B cell (primary cell): ENCODE measurements around the gene RNF157. TPM values are rescaled to one million over a fixed set of nuclear protein-coding genes. Genes with fewer than 3 reads are reported as not detected.

ENCODE experiments used
- ATAC-seq: fragments of 200-7000 bp; cut with Tn5 transposase; one replicate; pipeline ENCODE4 v1.10.0; 2021; ENCODE audit warnings: low read depth, mild to moderate bottlenecking, moderate number of reproducible peaks, moderate library complexity
- CTCF ChIA-PET: fragments of 350-600 bp; sonication (Branson Sonifier 250); formaldehyde crosslinking; loops from one replicate; lab custom pipeline; 2021; ENCODE audit warnings: antibody characterized with exemption, inconsistent platforms; lab: Charles Lee
- POLR2A ChIA-PET: fragments of 350-600 bp; sonication (Branson Sonifier 250); formaldehyde crosslinking; loops from one replicate; lab custom pipeline; 2021; ENCODE audit warnings: antibody characterized with exemption; lab: Charles Lee
- DNase-seq: peaks from one replicate; pipeline ENCODE4 v3.0.0; 2013
- H2AFZ ChIP-seq: 2 replicates; pipeline ENCODE4 v1.6.1; 2012; ENCODE audit warnings: mild to moderate bottlenecking, low read depth, low read length; ENCODE audit not compliant: insufficient read depth, poor library complexity, severe bottlenecking
- H3K27ac ChIP-seq, 2 donors: 1 replicate in 1 of 2; 2 replicates in 1 of 2; pipeline ENCODE4 v1.5.1; 2012 to 2013; ENCODE audit warnings: low read length in 2 of 2, mild to moderate bottlenecking in 2 of 2, moderate library complexity in 1 of 2
- H3K27me3 ChIP-seq, 4 experiments: fragments of 200-600 bp in 1 of 4; sonication (generic) in 1 of 4; replicated peaks in 1 of 4; 1 replicate in 2 of 4; 2 replicates in 2 of 4; pipeline versions ENCODE4 v1.6.1 to v1.7.0; 2013 to 2016; ENCODE audit warnings: low read length in 3 of 4, mild to moderate bottlenecking in 2 of 4, mixed read lengths in 1 of 4, moderate library complexity in 1 of 4; ENCODE audit not compliant: insufficient read depth in 4 of 4, control insufficient read depth in 3 of 4; ENCODE audit errors: control extremely low read depth in 1 of 4
- H3K36me3 ChIP-seq, 2 experiments: replicated peaks in 1 of 2; 1 replicate in 1 of 2; 2 replicates in 1 of 2; pipeline versions ENCODE4 v1.6.1 to v1.7.1; 2013; ENCODE audit warnings: low read length in 1 of 2; ENCODE audit not compliant: insufficient read depth in 2 of 2, control insufficient read depth in 1 of 2; ENCODE audit errors: control extremely low read depth in 1 of 2, extremely low read depth in 1 of 2
- H3K4me1 ChIP-seq, 2 donors: fragments of 200-600 bp in 1 of 2; sonication (generic) in 1 of 2; 1 replicate in 1 of 2; 2 replicates in 1 of 2; pipeline versions ENCODE4 v1.5.1 to v1.6.1; 2013 to 2017; ENCODE audit warnings: low read length in 2 of 2; ENCODE audit not compliant: control insufficient read depth in 2 of 2, insufficient read depth in 2 of 2
- H3K4me2 ChIP-seq: replicated peaks from 2 replicates; pipeline ENCODE3; 2012; ENCODE audit warnings: mild to moderate bottlenecking, low read depth, low read length; ENCODE audit not compliant: poor library complexity, severe bottlenecking
- H3K4me3 ChIP-seq, 5 experiments: fragments of 200-600 bp in 1 of 5; sonication (generic) in 1 of 5; 1 replicate in 3 of 5; 2 replicates in 2 of 5; pipeline versions ENCODE4 v1.5.1 to v1.7.0; 2011 to 2016; ENCODE audit warnings: low read length in 4 of 5, mild to moderate bottlenecking in 4 of 5, low read depth in 2 of 5, control low read depth in 1 of 5, moderate library complexity in 1 of 5; ENCODE audit not compliant: insufficient read depth in 1 of 5; ENCODE audit errors: control extremely low read depth in 1 of 5, extremely low read depth in 1 of 5
- H3K79me2 ChIP-seq: fragments of 200-600 bp; sonication (generic); one replicate; pipeline ENCODE4 v1.6.0; 2016; ENCODE audit warnings: low read length; ENCODE audit not compliant: control insufficient read depth, insufficient read depth
- H3K9ac ChIP-seq: fragments of 200-600 bp; sonication (generic); 2 replicates; pipeline ENCODE4 v1.6.1; 2017; ENCODE audit warnings: mild to moderate bottlenecking, low read length, moderate library complexity
- H3K9me3 ChIP-seq, 3 donors: one replicate each; pipeline versions ENCODE4 v1.6.1 to v1.7.1; 2013; ENCODE audit warnings: low read length in 2 of 3; ENCODE audit not compliant: control insufficient read depth in 2 of 3, insufficient read depth in 1 of 3; ENCODE audit errors: control extremely low read depth in 1 of 3
- H4K20me1 ChIP-seq: 2 replicates; pipeline ENCODE4 v1.6.0; 2012; ENCODE audit warnings: mild to moderate bottlenecking, low read length; ENCODE audit not compliant: insufficient read depth, control insufficient read depth, poor library complexity, severe bottlenecking
- H3K27ac Mint-ChIP-seq: one replicate; pipeline ENCODE4 v1.8.0; 2021; ENCODE audit warnings: mixed read lengths
- H3K27me3 Mint-ChIP-seq: one replicate; pipeline ENCODE4 v1.8.0; 2021; ENCODE audit warnings: mixed read lengths
- H3K4me1 Mint-ChIP-seq: one replicate; pipeline ENCODE4 v1.8.0; 2021; ENCODE audit warnings: mixed read lengths
- H3K4me3 Mint-ChIP-seq: one replicate; pipeline ENCODE4 v1.8.0; 2021; ENCODE audit warnings: mixed read lengths
- H3K9me3 Mint-ChIP-seq: one replicate; pipeline ENCODE4 v1.8.0; 2022; ENCODE audit warnings: mixed read lengths; ENCODE audit not compliant: insufficient read depth
- CTCF ChIP-seq: fragments of 200-600 bp; IDR thresholded peaks from one replicate; pipeline ENCODE4 v1.8.0; 2022; ENCODE audit warnings: antibody characterized with exemption, mild to moderate bottlenecking
- EZH2 ChIP-seq: IDR thresholded peaks from 2 replicates; pipeline ENCODE4 v1.6.1; 2012; ENCODE audit warnings: borderline replicate concordance, low read depth, mild to moderate bottlenecking, moderate library complexity, low read length; ENCODE audit not compliant: insufficient read depth, poor library complexity, severe bottlenecking
- WGBS: methylation state at CpG from one replicate; pipeline ENCODE4 v1.1.5; 2013; ENCODE audit warnings: missing lambda C conversion rate; ENCODE audit not compliant: insufficient coverage; 5-methylcytosine and 5-hydroxymethylcytosine counted together
- intact Hi-C: fragments of 100-400 bp; cut with micrococcal nuclease; formaldehyde crosslinking; loops from one replicate; pipeline ENCODE4 v1.10.0; 2022
- polyA plus RNA-seq: library from polyadenylated mRNA; depleted of rRNA; stranded (reverse); fragments of >200 nt; gene quantifications from 2 replicates; pipeline ENCODE4 v1.2.3, GENCODE V29; 2012
- total RNA-seq, 2 donors: library from RNA; stranded (reverse); fragments of 120-200 nt in 1 of 2; gene quantifications; 1 replicate in 1 of 2; 2 replicates in 1 of 2; pipeline versions ENCODE4 v1.2.3 to v1.2.4, GENCODE V29; 2013 to 2022

The RNF157 gene
- total and polyA plus RNA-seq, 2 donors (not counting 1 experiment from before 2014, with no cell fraction given) = 0.54 to 1.2 TPM

- intact Hi-C loops = no loop called here
- 92% methylated on average over 34 of the region's 34 CpGs for WGBS
- no peaks in the 10 kb centered on the region for H3K36me3 ChIP-seq
- H3K9me3 Mint-ChIP-seq = no peaks in the 10 kb centered on the region
- no peaks in the 10 kb centered on the region for H3K27me3 Mint-ChIP-seq
- H3K9me3 ChIP-seq = no peaks in the 10 kb centered on the region
- peaks cover 10% of the 10 kb centered on the region for H3K4me1 Mint-ChIP-seq
- H4K20me1 ChIP-seq = no peaks in the 10 kb centered on the region
- TF ChIP-seq EZH2 (no peak), CTCF (no peak)
- no peak overlapping the region for H3K4me3 Mint-ChIP-seq
- peaks cover 2 to 7% of the 10 kb centered on the region in 2 donors for H3K4me1 ChIP-seq
- ATAC-seq = no peak
- H3K79me2 ChIP-seq = no peaks in the 10 kb centered on the region
- no peak overlapping the region for H2AFZ ChIP-seq
- POLR2A ChIA-PET = interaction anchor here (0.6 kb wide), 1 partner anchor 194 kb away, joined by 8 read pairs; no protein-coding TSS in a partner anchor
- H3K4me3 ChIP-seq = no peak overlapping the region
- no peak overlapping the region for H3K27ac Mint-ChIP-seq
- no peaks in the 10 kb centered on the region for H3K27me3 ChIP-seq
- no peak overlapping the region for H3K27ac ChIP-seq
- CTCF ChIA-PET = interaction anchor here (9.5 to 10.0 kb wide), 2 partner anchors 54 to 103 kb away, joined by 102 to 169 read pairs; no protein-coding TSS in a partner anchor
- no peak overlapping the region for H3K9ac ChIP-seq
- H3K4me2 ChIP-seq = no peak overlapping the region
- no peak for DNase-seq
These were observed 63.4 kb downstream of the RNF157 start for GRCh38 chr17:76176701-76177574.

DNA sequence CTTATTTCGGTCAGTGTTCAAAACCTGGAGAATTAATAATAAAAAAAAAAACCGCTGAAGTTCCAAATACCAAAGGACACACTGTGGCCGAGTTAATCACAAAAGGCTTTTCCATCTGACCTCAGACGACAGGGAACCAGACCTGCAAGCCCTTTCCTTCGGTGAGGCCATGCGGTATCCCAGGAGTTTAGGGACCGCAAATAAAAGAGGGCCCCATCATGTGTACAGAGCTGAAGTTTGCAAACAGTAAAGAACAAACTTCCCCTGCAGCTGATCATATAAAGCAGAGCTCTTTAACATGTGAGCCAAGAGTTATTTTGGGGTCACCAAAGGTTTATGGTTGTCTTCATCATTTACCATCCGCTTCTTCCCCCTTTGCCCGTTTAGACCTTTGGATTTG, 66.3 kb downstream of the RNF157 start:
- POLR2A ChIA-PET = no interaction called here
- H4K20me1 ChIP-seq = no peaks in the 10 kb centered on the region
- H3K9ac ChIP-seq = no peak overlapping the region
- no peaks in the 10 kb centered on the region for H3K79me2 ChIP-seq
- H3K9me3 ChIP-seq = no peaks in the 10 kb centered on the region
- no peaks in the 10 kb centered on the region for H3K27me3 ChIP-seq
- ATAC-seq (no peak), DNase-seq (no peak)
- CTCF ChIA-PET = interaction anchor here (0.9 to 1.5 kb wide), 4 partner anchors 8 to 22 kb away, joined by 3 to 8 read pairs (median 4); no protein-coding TSS in a partner anchor
- Mint-ChIP-seq H3K4me1 (no peaks in the 10 kb centered on the region), H3K9me3 (no peaks in the 10 kb centered on the region), H3K27ac (no peak overlapping the region), H3K4me3 (no peak overlapping the region), H3K27me3 (no peaks in the 10 kb centered on the region)
- H2AFZ ChIP-seq = no peak overlapping the region
- H3K27ac ChIP-seq = no peak overlapping the region
- H3K4me1 ChIP-seq = no peaks in the 10 kb centered on the region
- no peaks in the 10 kb centered on the region for H3K36me3 ChIP-seq
- WGBS = 95% methylated on average over 5 of the region's 9 CpGs
- intact Hi-C loops = no loop called here
- no peak for TF ChIP-seq EZH2
- no peak for TF ChIP-seq CTCF
- H3K4me3 ChIP-seq = no peak overlapping the region
- no peak overlapping the region for H3K4me2 ChIP-seq
